Activated CD4-positive, alpha-beta memory T cell treated with anti-CD3 and anti-CD28 coated beads for 36 hours (primary cell): Measurements from ENCODE around the gene ELN. TPM values are rescaled to one million over a fixed set of nuclear protein-coding genes. Genes with fewer than 3 reads are reported as not detected.

Experiments
- total RNA-seq, 2 experiments: library from RNA; stranded (reverse); gene quantifications; one replicate each; pipeline ENCODE4 v1.2.3, GENCODE V29; 2021

ELN gene
- total RNA-seq, 2 experiments from 2014 or later: not detected

Other genes with a start within 250 kb of the ELN start
- gene CLDN4, start 197.2 kb upstream of the ELN start, total RNA-seq: under 1 TPM; 0.14 to 0.17 TPM
- gene METTL27, start 185.7 kb upstream of the ELN start, total RNA-seq: 1 to 10 TPM; 1.7 to 2.3 TPM
- not detected for gene TMEM270, start 167.0 kb upstream of the ELN start, total RNA-seq
- gene LIMK1, start 55.6 kb downstream of the ELN start, total RNA-seq: 10 to 100 TPM; 16.4 to 16.9 TPM
- gene EIF4H, start 146.2 kb downstream of the ELN start, total RNA-seq: 100 to 1,000 TPM; 400 to 410 TPM
- 1 to 10 TPM; 6.6 to 6.7 TPM for gene LAT2, start 181.8 kb downstream of the ELN start, total RNA-seq
- gene RFC2, start 226.2 kb downstream of the ELN start, total RNA-seq: 10 to 100 TPM; 80.8 to 81.1 TPM